Tibial nerve (tissue), 4 donors: Measurements from ENCODE around the gene UBXN7. TPM values are rescaled to one million over a fixed set of nuclear protein-coding genes. Genes with fewer than 3 reads are reported as not detected.

ENCODE experiments used
- DNase-seq, 2 donors: peaks; one replicate each; pipeline ENCODE4 v3.0.0-alpha.2; 2019; ENCODE audit warnings: low spot score in 2 of 2
- H3K27ac ChIP-seq, 4 donors: fragments of 200-600 bp; sonication (generic) in 3 of 4; one replicate each; pipeline ENCODE4 v1.5.1; 2017 to 2019; ENCODE audit warnings: mild to moderate bottlenecking in 1 of 4
- H3K27me3 ChIP-seq, 2 donors: fragments of 200-600 bp; sonication (generic) in 1 of 2; one replicate each; pipeline versions ENCODE4 v1.5.1 to v1.6.0; 2017 to 2019
- H3K36me3 ChIP-seq, 3 donors: fragments of 200-600 bp; sonication (generic); one replicate each; pipeline ENCODE4 v1.5.1; 2018 to 2019
- H3K4me1 ChIP-seq, 4 donors: fragments of 200-600 bp; sonication (generic) in 3 of 4; one replicate each; pipeline ENCODE4 v1.5.1; 2017 to 2019
- H3K4me3 ChIP-seq, 4 donors: fragments of 200-600 bp; sonication (generic) in 3 of 4; one replicate each; pipeline ENCODE4 v1.5.1; 2017 to 2019; ENCODE audit warnings: mild to moderate bottlenecking in 1 of 4, moderate library complexity in 1 of 4
- H3K9me3 ChIP-seq, 4 donors: fragments of 200-600 bp; sonication (generic) in 3 of 4; one replicate each; pipeline ENCODE4 v1.5.1; 2017 to 2019
- CTCF ChIP-seq, 5 experiments: fragments of 200-600 bp in 3 of 5; fragments of 450-650 bp in 2 of 5; sonication (generic) in 3 of 5; IDR thresholded peaks; one replicate each; pipeline ENCODE4 v1.5.1; 2016 to 2019; ENCODE audit warnings: antibody characterized with exemption in 5 of 5, mild to moderate bottlenecking in 3 of 5, moderate library complexity in 2 of 5
- EP300 ChIP-seq, 2 donors: sonication (generic); formaldehyde crosslinking; IDR thresholded peaks; one replicate each; pipeline ENCODE4 v1.6.1; 2017; ENCODE audit warnings: antibody characterized with exemption in 2 of 2, mild to moderate bottlenecking in 1 of 2
- POLR2A ChIP-seq, 2 donors: fragments of 450-650 bp; IDR thresholded peaks; one replicate each; pipeline ENCODE4 v1.6.1; 2017; ENCODE audit warnings: antibody characterized with exemption in 2 of 2, mild to moderate bottlenecking in 2 of 2, moderate library complexity in 2 of 2
- WGBS, 2 donors: methylation state at CpG; one replicate each; pipeline ENCODE4 v1.1.5; 2018; 5-methylcytosine and 5-hydroxymethylcytosine counted together
- total RNA-seq, 4 donors: library from RNA; depleted of rRNA; stranded (reverse); fragments of >200 nt; gene quantifications; one replicate each; pipeline ENCODE4 v1.1.0, GENCODE V29; 2016

The UBXN7 gene
- total RNA-seq, 4 donors from 2014 or later, result 19.0 to 25.2 (median 21.4) TPM

GRCh38 chr3:196340466-196340865 is 91.8 kb downstream of the UBXN7 start:
- Histone ChIP-seq H3K27ac (no peak overlapping the region), H3K4me1 (no peaks in the 10 kb centered on the region), H3K9me3 (peaks cover 0 to 12% (median 0%) of the 10 kb centered on the region in 4 donors), H3K36me3 (no peaks in the 10 kb centered on the region), H3K4me3 (no peak overlapping the region), H3K27me3 (peaks cover 0 to 9% of the 10 kb centered on the region in 2 donors)
- WGBS, 2 donors, result 63 to 66% methylated on average over 2 of the region's 2 CpGs
- TF ChIP-seq EP300 (IDR thresholded peaks at IDR 0.05) (no peak), POLR2A (IDR thresholded peaks at IDR 0.05) (no peak), CTCF (IDR thresholded peaks at IDR 0.05) (no peak)
- no peak for DNase-seq

- no peak for TF ChIP-seq CTCF (IDR thresholded peaks at IDR 0.05)
- TF ChIP-seq EP300 (IDR thresholded peaks at IDR 0.05), result no peak
- TF ChIP-seq POLR2A (IDR thresholded peaks at IDR 0.05), result no peak
- 89 to 91% methylated on average over 21 of the region's 21 CpGs for WGBS, 2 donors
Measured at GRCh38 chr3:196339493-196340254, 92.6 kb downstream of the UBXN7 start.

GRCh38 chr3:196339044-196339443 is 93.2 kb downstream of the UBXN7 start:
- DNase-seq, result no peak
- Histone ChIP-seq H3K9me3 (peaks cover 0 to 12% (median 0%) of the 10 kb centered on the region in 4 donors), H3K4me1 (no peaks in the 10 kb centered on the region), H3K27me3 (peaks cover 0 to 11% of the 10 kb centered on the region in 2 donors), H3K36me3 (no peaks in the 10 kb centered on the region), H3K4me3 (no peak overlapping the region), H3K27ac (no peak overlapping the region)
- WGBS, 2 donors, result 86 to 89% methylated on average over 6 of the region's 6 CpGs
- TF ChIP-seq EP300 (IDR thresholded peaks at IDR 0.05), result no peak
- no peak for TF ChIP-seq CTCF (IDR thresholded peaks at IDR 0.05)
- no peak for TF ChIP-seq POLR2A (IDR thresholded peaks at IDR 0.05)

More at GRCh38 chr3:196339493-196340254, 92.6 kb downstream of the UBXN7 start:
- H3K27ac ChIP-seq, result no peak overlapping the region
- no peak overlapping the region for H3K4me3 ChIP-seq
- no peaks in the 10 kb centered on the region for H3K36me3 ChIP-seq
- H3K9me3 ChIP-seq, result peaks cover 0 to 12% (median 0%) of the 10 kb centered on the region in 4 donors
- H3K27me3 ChIP-seq, result peaks cover 0 to 11% of the 10 kb centered on the region in 2 donors
- no peak for DNase-seq
- H3K4me1 ChIP-seq, result no peaks in the 10 kb centered on the region

- no peak for TF ChIP-seq POLR2A (IDR thresholded peaks at IDR 0.05)
- no peak for TF ChIP-seq CTCF (IDR thresholded peaks at IDR 0.05)
- TF ChIP-seq EP300 (IDR thresholded peaks at IDR 0.05), result no peak
- H3K36me3 ChIP-seq, result no peaks in the 10 kb centered on the region
- DNase-seq, result no peak
- peaks cover 0 to 12% (median 0%) of the 10 kb centered on the region in 4 donors for H3K9me3 ChIP-seq
- no peaks in the 10 kb centered on the region for H3K4me1 ChIP-seq
- WGBS, 2 donors, result 79 to 80% methylated on average over 17 of the region's 17 CpGs
- H3K27ac ChIP-seq, result no peak overlapping the region
- H3K27me3 ChIP-seq, result peaks cover 0 to 15% of the 10 kb centered on the region in 2 donors
- H3K4me3 ChIP-seq, result no peak overlapping the region
Measured at GRCh38 chr3:196336319-196337145, 95.7 kb downstream of the UBXN7 start.
